HepG2 (cell line): ENCODE data around the gene MUTYH. TPM values are rescaled to one million over a fixed set of nuclear protein-coding genes. Genes with fewer than 3 reads are reported as not detected.

ENCODE experiments used
- BRCA1 ChIP-seq: sonication (generic); formaldehyde crosslinking; IDR thresholded peaks from 2 replicates; pipeline ENCODE4 v1.4.0; 2020; ENCODE audit warnings: missing genetic modification reagents
- CCDC6 ChIP-seq: sonication (generic); formaldehyde crosslinking; IDR thresholded peaks from 2 replicates; pipeline ENCODE4 v1.8.1; 2022; ENCODE audit warnings: mild to moderate bottlenecking, missing genetic modification reagents, moderate library complexity
- DNMT1 ChIP-seq: sonication (generic); formaldehyde crosslinking; IDR thresholded peaks from 2 replicates; pipeline ENCODE4 v1.5.1; 2020; ENCODE audit warnings: mild to moderate bottlenecking, missing genetic modification reagents
- FOXJ3 ChIP-seq: sonication (generic); formaldehyde crosslinking; IDR thresholded peaks from 2 replicates; pipeline ENCODE4 v1.4.0; 2020; ENCODE audit warnings: missing genetic modification reagents, mild to moderate bottlenecking, borderline replicate concordance
- FOXP1 ChIP-seq, 2 experiments: fragments of 450-650 bp in 1 of 2; IDR thresholded peaks; 2 replicates each; pipeline ENCODE4 v1.6.1; 2017 to 2018; ENCODE audit warnings: antibody characterized with exemption in 1 of 2
- IRF2 ChIP-seq: IDR thresholded peaks from 2 replicates; pipeline ENCODE4 v1.6.1; 2018; ENCODE audit warnings: missing genetic modification reagents, missing compliant biosample characterization
- KLF13 ChIP-seq: sonication (generic); formaldehyde crosslinking; IDR thresholded peaks from 2 replicates; pipeline ENCODE4 v1.4.0; 2020; ENCODE audit warnings: mild to moderate bottlenecking, missing genetic modification reagents
- LCORL ChIP-seq, 2 experiments: fragments of 450-650 bp in 1 of 2; sonication (generic) in 1 of 2; formaldehyde crosslinking in 1 of 2; IDR thresholded peaks; 2 replicates each; pipeline versions ENCODE4 v1.5.0 to v1.6.1; 2017 to 2020; ENCODE audit warnings: antibody characterized with exemption in 1 of 2, missing genetic modification reagents in 1 of 2
- MIER3 ChIP-seq: IDR thresholded peaks from 2 replicates; pipeline ENCODE4 v1.6.1; 2016; ENCODE audit warnings: missing compliant biosample characterization, borderline replicate concordance
- MIXL1 ChIP-seq: IDR thresholded peaks from 2 replicates; pipeline ENCODE4 v1.6.1; 2016
- MXI1 ChIP-seq: IDR thresholded peaks from 3 replicates; pipeline ENCODE4 v1.6.1; 2012; ENCODE audit warnings: low read depth, low read length, inconsistent platforms, borderline replicate concordance
- NR1H2 ChIP-seq: sonication (generic); formaldehyde crosslinking; IDR thresholded peaks from 2 replicates; pipeline ENCODE4 v1.8.1; 2022; ENCODE audit warnings: low read depth, missing genetic modification reagents, borderline replicate concordance
- RARA ChIP-seq: IDR thresholded peaks from 2 replicates; pipeline ENCODE4 v1.6.1; 2016; ENCODE audit warnings: missing genetic modification reagents, missing compliant biosample characterization
- SATB2 ChIP-seq: sonication (generic); formaldehyde crosslinking; IDR thresholded peaks from 2 replicates; pipeline ENCODE4 v1.5.0; 2020; ENCODE audit warnings: missing genetic modification reagents
- TCF7 ChIP-seq: sonication (generic); IDR thresholded peaks from 2 replicates; pipeline ENCODE4 v1.6.1; 2016; ENCODE audit warnings: antibody characterized with exemption, low read depth
- TMF1 ChIP-seq: sonication (generic); formaldehyde crosslinking; IDR thresholded peaks from 2 replicates; pipeline ENCODE4 v1.8.1; 2022; ENCODE audit warnings: low read depth, missing genetic modification reagents
- ZFAT ChIP-seq: sonication (generic); formaldehyde crosslinking; conservative IDR thresholded peaks from 2 replicates; pipeline ENCODE4 v1.8.1; 2023; ENCODE audit warnings: missing genetic modification reagents, inconsistent platforms
- ZFP36L2 ChIP-seq: sonication (generic); formaldehyde crosslinking; IDR thresholded peaks from 2 replicates; pipeline ENCODE4 v1.4.0; 2020; ENCODE audit warnings: missing genetic modification reagents
- ZKSCAN8 ChIP-seq: IDR thresholded peaks from 2 replicates; pipeline ENCODE4 v1.6.1; 2016; ENCODE audit warnings: borderline replicate concordance, missing genetic modification reagents, missing compliant biosample characterization
- ZNF101 ChIP-seq: sonication (generic); formaldehyde crosslinking; IDR thresholded peaks from 2 replicates; pipeline ENCODE4 v1.4.0; 2020; ENCODE audit warnings: mild to moderate bottlenecking, low read depth, missing genetic modification reagents, borderline replicate concordance
- ZNF282 ChIP-seq: fragments of 450-650 bp; IDR thresholded peaks from 2 replicates; pipeline ENCODE4 v1.6.1; 2018; ENCODE audit not compliant: partially characterized antibody
- ZNF30 ChIP-seq: sonication (generic); formaldehyde crosslinking; IDR thresholded peaks from 2 replicates; pipeline ENCODE4 v1.5.0; 2020; ENCODE audit warnings: mild to moderate bottlenecking, missing genetic modification reagents
- ZNF589 ChIP-seq: sonication (generic); formaldehyde crosslinking; conservative IDR thresholded peaks from 2 replicates; pipeline ENCODE4 v1.8.0; 2022; ENCODE audit warnings: mild to moderate bottlenecking, moderate library complexity, missing genetic modification reagents
- ZNF790 ChIP-seq: sonication (generic); formaldehyde crosslinking; IDR thresholded peaks from 2 replicates; pipeline ENCODE4 v1.8.0; 2022; ENCODE audit warnings: missing genetic modification reagents, mild to moderate bottlenecking, borderline replicate concordance
- polyA plus RNA-seq, 8 experiments: library from polyadenylated mRNA; depleted of rRNA in 3 of 8; stranded (reverse) in 7 of 8; unstranded in 1 of 8; fragments of >200 nt; fragmentation: Illumina TruSeq in 4 of 8; extraction: Trizol in 4 of 8; gene quantifications; 2 replicates each; pipeline versions ENCODE4 v1.2.1 to v1.2.3, GENCODE V29; 2011 to 2016; ENCODE audit warnings: low read depth in 4 of 8, missing spikeins in 1 of 8, mixed read lengths in 1 of 8; ENCODE audit not compliant: insufficient read depth in 1 of 8
- total RNA-seq, 5 experiments: library from RNA; depleted of rRNA; stranded (reverse); fragments of >200 nt; fragmentation: Illumina TruSeq; extraction: Trizol; gene quantifications; 2 replicates each; pipeline ENCODE4 v1.2.3, GENCODE V29; 2016; ENCODE audit warnings: low read depth in 1 of 5
- TF ChIP-seq, protein P1 (sequence below): sonication (generic); formaldehyde crosslinking; IDR thresholded peaks from 2 replicates; pipeline ENCODE4 v1.5.1; 2020; ENCODE audit warnings: missing genetic modification reagents, mild to moderate bottlenecking, borderline replicate concordance
- TF ChIP-seq, protein P2 (sequence below): sonication (generic); formaldehyde crosslinking; IDR thresholded peaks from 2 replicates; pipeline ENCODE4 v1.8.0; 2022; ENCODE audit warnings: mild to moderate bottlenecking, missing genetic modification reagents; ENCODE audit not compliant: insufficient replicate concordance
- TF ChIP-seq, protein P3 (sequence below): sonication (generic); formaldehyde crosslinking; IDR thresholded peaks from 2 replicates; pipeline ENCODE4 v1.8.0; 2022; ENCODE audit warnings: missing genetic modification reagents, low read depth, mild to moderate bottlenecking, borderline replicate concordance

MUTYH gene
- total and polyA plus RNA-seq, 2 of the 13 experiments (the other 11 are each of a cell fraction or from before 2014, with no cell fraction given), result 16.3 to 17.1 TPM

DNA sequence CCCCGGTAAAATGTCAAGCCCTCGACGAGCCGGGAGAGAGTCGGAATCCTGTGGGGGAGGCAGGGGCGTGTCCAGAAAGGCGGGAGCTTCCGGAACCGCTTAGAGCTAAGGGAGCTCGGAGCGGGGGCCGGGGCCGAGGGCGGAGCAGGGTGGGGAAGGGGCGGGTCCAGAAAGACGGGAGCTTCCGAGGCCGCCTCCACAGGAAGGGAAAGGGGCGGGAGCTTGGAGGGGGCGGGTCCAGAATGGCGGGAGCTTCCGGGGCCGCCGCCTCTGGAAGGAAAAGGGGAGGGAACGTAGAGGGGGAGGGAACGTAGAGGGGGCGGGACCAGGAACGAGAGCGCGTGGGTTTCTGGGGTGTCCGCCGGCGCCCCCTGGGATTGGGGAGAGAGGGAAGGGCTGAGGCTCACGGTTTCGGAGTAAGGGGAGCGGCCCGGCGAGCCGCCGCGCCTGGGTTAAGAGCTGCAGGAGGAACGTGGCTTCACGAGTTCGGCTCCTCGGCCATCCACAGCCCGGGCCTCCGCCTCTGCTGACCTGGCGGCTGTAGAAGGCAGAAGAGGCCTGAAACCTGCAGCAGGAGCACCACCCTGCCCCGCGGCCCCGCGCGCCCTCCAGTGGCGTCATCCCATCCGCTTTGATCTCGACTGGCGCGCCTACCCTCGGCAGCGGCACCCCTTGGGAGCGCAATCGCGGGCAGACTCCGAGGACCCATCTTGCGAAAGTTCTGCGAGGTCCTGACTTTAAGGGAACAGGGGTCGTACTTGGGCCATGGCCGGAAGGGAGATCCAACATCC is 36.5 kb downstream of the MUTYH start (continued):
- no peak for TF ChIP-seq FOXJ3 (CRISPR knock-in tag)
- TF ChIP-seq ZFP36L2 (CRISPR knock-in tag), result no peak
- TF ChIP-seq KLF13 (CRISPR knock-in tag), result peak; percentile 76; the same call in 1 of the 2 replicates
- peak; percentile 44; the same call in 1 of the 2 replicates for TF ChIP-seq MIER3 (CRISPR knock-in tag)
- TF ChIP-seq ZKSCAN8 (CRISPR knock-in tag), result peak; percentile 60; the same call in 1 of the 2 replicates
- no peak for TF ChIP-seq ZNF101
- 0 out of 2 replicates have a peak, but pooled peaks have one; percentile 55 for TF ChIP-seq NR1H2 (CRISPR knock-in tag)
- 0 out of 2 replicates have a peak, but pooled peaks have one; percentile 61 for TF ChIP-seq BRCA1 (CRISPR knock-in tag)
- TF ChIP-seq, protein P1, sequence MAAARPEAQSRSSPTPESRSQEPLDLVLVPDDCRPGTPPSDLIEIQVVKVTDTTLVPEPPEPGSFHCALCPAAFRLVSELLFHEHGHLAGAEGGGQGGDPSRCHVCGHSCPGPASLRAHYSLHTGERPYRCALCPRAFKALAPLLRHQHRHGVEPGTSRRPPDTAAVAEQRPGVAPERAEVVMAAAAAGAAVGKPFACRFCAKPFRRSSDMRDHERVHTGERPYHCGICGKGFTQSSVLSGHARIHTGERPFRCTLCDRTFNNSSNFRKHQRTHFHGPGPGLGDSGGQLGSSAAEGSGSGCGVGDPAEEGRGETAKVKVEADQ (CRISPR knock-in tag), result peak; percentile 80; the same call in 1 of the 2 replicates
- peak; percentile 25; the same call in 1 of the 2 replicates for TF ChIP-seq DNMT1 (CRISPR knock-in tag)
- no peak for TF ChIP-seq ZFAT (CRISPR knock-in tag)
- TF ChIP-seq, protein P2, sequence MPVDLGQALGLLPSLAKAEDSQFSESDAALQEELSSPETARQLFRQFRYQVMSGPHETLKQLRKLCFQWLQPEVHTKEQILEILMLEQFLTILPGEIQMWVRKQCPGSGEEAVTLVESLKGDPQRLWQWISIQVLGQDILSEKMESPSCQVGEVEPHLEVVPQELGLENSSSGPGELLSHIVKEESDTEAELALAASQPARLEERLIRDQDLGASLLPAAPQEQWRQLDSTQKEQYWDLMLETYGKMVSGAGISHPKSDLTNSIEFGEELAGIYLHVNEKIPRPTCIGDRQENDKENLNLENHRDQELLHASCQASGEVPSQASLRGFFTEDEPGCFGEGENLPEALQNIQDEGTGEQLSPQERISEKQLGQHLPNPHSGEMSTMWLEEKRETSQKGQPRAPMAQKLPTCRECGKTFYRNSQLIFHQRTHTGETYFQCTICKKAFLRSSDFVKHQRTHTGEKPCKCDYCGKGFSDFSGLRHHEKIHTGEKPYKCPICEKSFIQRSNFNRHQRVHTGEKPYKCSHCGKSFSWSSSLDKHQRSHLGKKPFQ, result peak; percentile 49
- peak; percentile 64 for TF ChIP-seq RARA (CRISPR knock-in tag)
- peak; percentile 80 for TF ChIP-seq IRF2 (CRISPR knock-in tag)
- peak; percentile 68 for TF ChIP-seq MIXL1 (CRISPR knock-in tag)
- TF ChIP-seq ZNF790 (CRISPR knock-in tag), result peak; percentile 84; the same call in 1 of the 2 replicates
- TF ChIP-seq ZNF589 (CRISPR knock-in tag), result no peak; the same call in 1 of the 2 replicates
- no peak for TF ChIP-seq LCORL (IDR thresholded peaks at IDR 0.05)
- TF ChIP-seq LCORL (CRISPR knock-in tag; IDR thresholded peaks at IDR 0.05), result peak; percentile 78
- TF ChIP-seq TMF1 (CRISPR knock-in tag), result peak; percentile 79
- TF ChIP-seq SATB2 (CRISPR knock-in tag), result peak; percentile 52; the same call in 1 of the 2 replicates
- TF ChIP-seq TCF7, result peak; percentile 91
- peak; percentile 77; the same call in 1 of the 2 replicates for TF ChIP-seq CCDC6 (CRISPR knock-in tag)
- peak; percentile 87; the same call in 1 of the 3 replicates for TF ChIP-seq MXI1
- no peak for TF ChIP-seq ZNF30
- no peak for TF ChIP-seq FOXP1 (IDR thresholded peaks at IDR 0.05)
- peak; percentile 29; the same call in 1 of the 2 replicates for TF ChIP-seq FOXP1 (CRISPR knock-in tag; IDR thresholded peaks at IDR 0.05)
- TF ChIP-seq, protein P3, sequence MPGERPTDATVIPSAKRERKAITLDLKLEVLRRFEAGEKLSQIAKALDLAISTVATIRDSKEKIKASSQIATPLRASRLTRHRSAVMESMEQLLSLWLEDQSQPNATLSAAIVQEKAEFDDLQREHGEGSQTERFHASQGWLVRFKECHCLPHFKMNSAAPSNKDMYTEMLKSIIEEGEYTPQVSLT, result no peak; the same call in 1 of the 2 replicates
- no peak for TF ChIP-seq ZNF282
